GM18861 (cell line): ENCODE measurements around the gene CHRM5.
"Not testable (repeated sequence)": the region's sequence is repeated elsewhere in the genome, so short reads cannot be mapped to it uniquely, and the experiment has no call there.

Experiments used
- ATAC-seq: cut with Tn5 transposase; IDR thresholded peaks from one replicate; pipeline ENCODE4 v1.9.1; 2021; ENCODE audit not compliant: unreplicated experiment

CHRM5 gene

DNA sequence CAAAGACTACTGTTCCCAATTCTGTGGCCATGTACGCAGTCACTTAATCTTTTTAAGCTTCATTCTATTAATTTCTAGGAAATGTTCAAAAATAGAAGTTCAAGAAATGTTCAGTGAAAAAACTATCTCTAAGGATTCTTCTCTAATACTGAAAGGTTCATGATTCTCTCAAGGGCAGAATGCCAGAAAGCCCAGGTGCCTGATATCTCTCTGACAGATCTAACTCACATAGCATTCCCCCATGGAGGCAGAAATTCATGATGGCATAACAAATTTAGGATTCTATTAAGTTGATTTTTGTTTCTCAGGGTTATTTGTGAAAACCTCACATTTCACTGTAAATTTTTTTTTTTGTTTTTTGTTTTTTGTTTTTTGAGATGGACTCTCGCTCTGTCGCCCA is 17.5 kb downstream of the CHRM5 start:
- ATAC-seq, result no peak

DNA sequence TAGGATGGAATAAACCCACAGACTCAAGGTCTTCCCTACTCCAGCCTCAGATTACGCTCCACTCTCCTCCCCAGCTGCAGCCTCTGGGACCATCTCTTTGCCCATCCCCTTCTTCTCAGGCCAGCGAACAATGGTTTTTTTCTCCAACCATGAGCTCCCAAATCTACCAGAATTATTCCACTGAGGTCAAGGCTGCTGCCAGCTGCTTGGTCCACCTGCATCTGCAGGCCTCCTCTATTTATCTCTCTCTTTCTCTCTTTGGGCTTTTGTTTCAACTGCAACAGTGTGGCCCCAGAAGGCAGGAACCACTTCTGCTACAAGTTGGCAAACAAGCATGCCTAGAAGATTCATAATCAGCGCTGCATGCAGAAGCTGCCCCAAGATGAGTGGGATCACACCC is 19.1 kb downstream of the CHRM5 start:
- no peak for ATAC-seq

DNA sequence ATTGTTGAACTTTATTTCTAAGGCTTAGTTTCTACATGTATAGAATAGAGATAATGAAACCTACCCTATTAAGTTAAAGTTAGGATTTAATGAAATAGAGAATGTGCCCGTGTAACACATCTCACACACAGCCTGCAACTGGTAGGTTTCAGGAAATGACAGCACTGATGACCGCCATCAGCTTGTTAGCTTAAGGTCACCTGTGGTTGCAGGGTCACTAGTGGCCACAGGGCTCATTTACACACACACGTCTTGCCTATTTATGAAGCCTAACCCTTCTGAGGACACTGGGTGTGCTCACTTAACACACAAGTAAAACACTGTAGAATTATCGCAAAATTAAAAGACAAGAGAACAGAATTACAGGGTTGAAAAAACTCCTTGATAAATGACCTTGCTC is 20.1 kb downstream of the CHRM5 start:
- no peak for ATAC-seq

DNA sequence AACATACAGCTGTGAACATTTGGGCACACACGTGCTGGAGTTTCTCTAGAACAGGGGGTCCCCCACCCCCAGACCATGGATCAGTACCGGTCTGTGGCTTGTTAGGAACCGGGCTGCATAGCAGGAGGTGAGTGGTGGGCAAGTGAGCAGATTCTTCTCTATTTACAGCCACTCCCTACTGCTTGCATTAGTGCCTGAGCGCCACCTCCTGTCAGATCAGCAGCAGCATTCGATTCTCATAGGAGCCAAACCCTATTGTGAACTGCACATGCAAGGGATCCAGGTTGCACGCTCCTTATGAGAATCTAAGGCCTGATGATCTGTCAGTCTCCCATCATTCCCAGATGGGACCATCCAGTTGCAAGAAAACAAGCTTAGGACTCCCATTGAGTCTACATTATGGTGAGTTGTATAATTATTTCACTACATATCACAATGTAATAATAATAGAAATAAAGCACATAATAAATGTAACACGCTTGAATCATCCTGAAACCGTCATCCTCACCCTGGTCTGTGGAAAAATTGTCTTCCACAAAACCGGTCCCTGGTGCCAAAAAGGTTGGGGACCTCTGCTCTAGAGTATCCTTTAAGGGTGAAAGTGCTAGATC is 25.8 kb downstream of the CHRM5 start:
- ATAC-seq, result no peak

DNA sequence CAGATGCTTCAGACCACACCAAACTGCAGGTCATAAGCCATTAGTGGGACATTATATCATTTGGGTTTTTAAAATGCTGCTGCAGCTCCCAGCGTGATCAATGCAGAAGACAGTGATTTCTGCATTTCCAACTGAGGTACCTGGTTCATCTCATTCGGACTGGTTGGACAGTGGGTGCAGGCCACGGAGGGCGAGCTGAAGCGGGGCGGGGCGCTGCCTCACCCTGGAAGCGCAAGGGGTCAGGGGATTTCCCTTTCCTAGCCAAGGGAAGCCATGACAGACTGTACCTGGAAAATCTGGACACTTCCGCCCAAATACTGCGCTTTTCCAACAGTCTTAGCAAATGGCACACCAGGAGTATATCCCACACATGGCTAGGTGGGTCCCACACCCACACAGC is 27.4 kb downstream of the CHRM5 start:
- ATAC-seq, result not testable (repeated sequence)

DNA sequence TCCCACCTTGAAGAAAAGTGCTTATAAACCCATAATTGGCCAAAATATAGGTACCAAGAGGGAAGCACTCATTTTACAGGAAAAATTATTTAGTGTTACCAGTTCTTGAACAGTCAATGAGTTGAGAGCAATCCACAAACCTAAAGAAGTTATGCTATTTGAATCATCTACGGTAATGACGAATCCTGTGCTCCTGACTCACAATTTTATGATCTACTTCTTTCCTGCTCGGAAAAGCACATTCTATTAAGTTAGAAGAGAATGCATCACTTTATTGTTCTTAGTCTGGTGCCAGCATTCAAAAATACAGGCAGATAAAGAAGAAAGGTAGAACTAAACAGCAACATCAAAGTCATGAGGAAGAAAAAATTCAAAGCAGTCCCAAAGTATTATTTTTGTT is 33.2 kb downstream of the CHRM5 start:
- ATAC-seq, result no peak

DNA sequence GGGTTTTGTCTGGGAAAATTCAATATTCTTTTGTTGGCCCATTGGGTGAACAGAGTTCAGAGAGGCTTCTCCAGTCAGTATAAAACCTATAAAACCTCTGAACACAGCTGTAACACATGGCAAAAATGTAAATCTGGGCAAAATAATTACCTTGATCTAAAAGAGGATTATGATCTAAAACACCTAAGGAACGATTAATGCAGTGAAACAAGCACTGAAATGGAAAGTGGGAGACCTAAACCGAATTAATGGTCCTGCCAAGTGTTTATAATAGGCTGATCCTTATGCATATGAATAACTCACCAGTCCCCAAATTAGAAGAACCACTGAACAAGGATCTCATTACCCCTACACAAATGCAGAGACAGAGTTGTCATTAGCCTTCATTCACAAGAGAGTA is 38.1 kb downstream of the CHRM5 start:
- ATAC-seq, result no peak

DNA sequence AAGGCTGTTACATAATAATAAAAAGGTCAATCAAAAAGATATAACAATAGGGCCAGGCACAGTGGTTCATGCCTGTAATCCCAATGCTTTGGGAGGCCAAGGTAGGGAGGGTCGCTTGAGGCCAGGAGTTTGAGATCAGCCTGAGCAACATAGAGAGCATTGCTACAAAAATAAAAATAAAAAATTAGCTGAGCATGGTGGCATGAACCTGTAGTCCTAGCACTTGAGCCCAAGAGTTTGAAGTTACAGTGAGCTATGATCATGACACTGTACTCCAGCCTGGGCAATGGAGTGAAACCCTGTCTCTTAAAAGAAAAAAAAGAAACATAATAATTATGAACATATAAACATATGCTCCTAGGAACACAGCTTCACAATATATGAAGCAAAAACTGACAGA is 41.4 kb downstream of the CHRM5 start:
- ATAC-seq, result no peak

DNA sequence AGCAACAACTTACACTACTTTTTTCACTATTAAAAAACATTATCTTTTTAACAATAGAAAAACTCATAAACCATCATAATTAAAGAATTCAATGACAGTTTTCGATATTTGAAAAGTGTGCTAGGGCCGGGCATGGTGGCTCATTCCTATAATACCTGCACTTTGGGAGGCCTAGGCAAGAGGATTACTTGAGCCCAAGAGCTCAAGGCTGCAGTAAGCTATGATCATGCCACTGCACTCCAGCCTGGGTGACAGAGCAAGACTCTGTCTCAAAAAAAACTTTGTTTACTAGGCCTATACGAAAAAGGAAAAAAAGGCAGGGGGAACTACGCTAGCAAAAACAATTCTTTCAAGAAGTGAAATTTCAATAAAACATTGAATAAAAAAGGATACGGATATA is 42.6 kb downstream of the CHRM5 start:
- ATAC-seq, result no peak

DNA sequence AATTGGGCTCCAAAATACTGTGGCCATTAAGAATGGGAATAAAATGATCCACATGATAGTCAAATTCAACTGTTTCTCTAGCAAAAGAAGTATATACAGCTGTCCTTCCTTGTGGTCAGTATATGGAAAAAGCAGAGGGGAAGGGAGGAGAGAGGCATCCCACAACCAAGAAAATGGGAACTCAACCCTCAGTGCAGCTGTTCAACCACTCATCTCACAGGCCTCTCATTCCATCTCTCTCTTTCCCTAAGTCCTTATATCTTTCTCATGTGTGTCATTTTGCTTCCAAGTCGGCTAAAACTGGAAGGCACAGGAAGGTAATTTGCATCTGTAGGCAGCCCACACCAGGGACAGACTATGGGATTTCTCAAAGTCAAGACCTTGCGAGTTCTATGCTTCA is 43.2 kb downstream of the CHRM5 start:
- ATAC-seq, result no peak

DNA sequence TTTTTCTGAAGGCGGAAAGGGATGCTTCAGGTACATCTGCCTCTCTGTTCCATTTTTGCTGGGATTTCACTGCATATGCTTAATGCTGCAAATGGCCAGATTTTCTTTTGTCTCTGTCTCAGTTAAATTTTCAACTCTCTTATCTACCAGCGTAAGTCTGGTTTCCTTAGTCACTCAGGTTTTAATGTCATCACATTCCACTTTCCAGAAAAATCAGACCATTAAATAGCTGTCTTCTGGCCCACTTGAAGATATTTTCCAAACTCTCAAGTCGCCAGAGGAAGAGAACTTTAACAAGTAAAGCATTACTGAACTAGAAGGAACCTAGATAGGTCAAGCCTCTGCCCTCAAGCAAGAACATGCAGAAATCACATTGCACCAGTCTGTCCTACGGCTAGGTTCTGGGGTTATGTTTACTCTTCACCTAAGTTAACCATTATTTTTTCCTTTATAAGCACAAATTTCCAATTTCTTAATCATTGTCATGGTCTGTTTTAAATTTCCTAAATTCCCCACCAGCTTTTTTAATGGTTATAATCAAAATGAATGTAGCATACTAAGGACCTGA is 44.2 kb downstream of the CHRM5 start:
- ATAC-seq, result no peak

DNA sequence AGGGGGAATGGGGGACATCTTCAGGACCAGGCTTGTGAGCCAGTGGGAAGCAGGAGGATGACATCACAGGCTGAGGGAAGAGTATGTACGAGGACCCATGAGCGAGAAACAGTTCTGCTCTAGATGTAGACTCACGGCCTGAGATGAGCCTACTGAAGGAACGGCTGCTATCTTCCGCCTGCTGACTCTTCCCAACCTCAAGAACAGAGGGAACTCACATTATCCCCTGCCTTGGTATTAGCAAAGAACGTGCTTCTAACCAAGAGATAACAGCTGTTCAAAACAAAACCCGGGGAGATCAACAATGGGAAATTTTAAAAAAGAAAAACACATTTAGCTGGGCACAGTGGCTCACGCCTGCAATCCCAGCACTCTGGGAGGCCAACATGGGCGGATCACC is 45.4 kb downstream of the CHRM5 start:
- no peak for ATAC-seq

DNA sequence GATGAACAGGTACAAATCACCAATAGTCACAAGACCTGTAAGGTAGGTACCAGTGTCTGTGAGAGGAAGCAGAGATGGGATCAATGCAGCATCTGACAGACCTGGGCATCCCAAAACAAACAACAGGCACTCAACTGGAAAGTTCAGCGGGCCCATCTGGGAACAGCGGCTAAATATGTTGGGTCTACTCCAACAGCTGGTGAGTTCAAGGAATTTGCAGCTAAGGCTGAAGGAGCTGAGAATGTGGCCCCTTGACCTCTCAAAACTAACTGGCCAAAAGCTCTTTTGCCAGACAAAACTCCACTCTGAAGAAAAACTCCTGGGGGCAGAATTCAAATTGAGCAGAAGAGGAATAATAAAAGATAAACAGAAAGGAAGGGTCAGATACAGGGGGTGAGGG is 46.3 kb downstream of the CHRM5 start:
- no peak for ATAC-seq

DNA sequence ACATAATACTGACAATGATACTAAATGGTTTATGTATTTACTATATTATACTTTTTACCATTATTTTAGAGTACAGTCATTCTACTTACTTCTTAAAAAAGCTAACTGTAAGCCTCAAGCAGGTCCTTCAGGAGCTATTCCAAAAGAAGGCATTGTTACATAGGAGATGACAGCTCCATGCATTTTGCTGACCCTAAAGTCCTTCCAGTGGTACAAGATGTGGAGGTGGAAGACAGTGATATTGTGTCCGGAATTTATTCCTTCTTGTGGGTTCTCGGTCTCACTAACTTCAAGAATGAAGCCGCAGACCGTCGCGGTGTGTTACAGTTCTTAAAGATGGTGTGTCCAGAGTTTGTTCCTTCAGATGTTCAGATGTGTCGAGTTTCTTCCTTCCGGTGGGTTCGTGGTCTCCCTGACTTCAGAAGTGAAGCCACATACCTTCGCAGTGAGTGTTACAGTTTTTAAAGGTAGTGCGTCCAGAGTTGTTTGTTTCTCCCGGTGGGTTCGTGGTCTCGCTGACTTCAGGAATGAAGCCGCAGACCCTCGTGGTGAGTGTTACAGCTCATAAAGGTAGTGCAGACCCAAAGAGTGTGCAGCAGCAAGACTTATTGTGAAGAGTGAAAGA is 49.8 kb downstream of the CHRM5 start:
- no peak for ATAC-seq

DNA sequence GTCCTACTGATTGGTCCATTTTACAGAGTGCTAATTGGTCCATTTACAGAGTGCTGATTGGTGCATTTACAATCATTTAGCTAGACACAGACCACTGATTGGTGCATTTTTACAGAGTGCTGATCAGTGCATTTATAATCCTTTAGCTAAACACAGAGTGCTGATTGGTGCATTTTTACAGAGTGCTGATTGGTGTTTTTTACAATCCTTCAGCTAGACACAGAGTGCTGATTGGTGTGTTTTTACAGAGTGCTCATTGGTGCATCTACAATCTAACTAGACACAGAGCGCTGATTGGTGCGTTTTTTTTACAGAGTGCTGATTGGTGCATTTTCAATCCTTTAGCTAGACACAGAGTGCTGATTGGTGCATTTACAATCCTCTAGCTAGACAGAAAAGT is 50.4 kb downstream of the CHRM5 start:
- ATAC-seq, result not testable (repeated sequence)

DNA sequence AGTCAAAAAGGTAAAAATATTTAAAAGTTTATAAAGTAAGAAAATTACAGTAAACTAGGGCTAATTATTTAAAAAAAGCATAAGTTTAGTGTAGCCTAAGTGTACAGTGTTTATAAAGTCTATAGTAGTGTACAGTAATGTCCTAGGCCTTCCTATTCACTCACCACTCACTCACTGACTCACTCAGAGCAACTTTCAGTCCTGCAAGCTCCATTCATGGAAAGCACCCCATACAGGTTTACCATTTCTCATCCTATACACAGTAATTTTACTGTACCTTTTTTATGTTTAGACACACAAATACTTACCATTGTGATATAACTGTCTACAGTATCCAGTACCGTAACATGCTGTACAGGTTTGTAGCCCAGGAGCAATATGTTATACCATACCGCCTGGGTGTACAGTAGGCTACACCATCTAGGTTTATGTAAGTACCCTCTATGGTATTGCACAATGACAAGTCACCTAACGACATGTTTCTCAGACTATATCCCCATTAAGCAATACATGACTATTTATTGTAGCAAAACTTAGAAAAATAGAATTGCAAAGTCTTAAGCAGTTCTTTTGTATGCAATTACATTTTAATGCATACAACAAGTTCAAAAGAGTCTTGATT is 51.2 kb downstream of the CHRM5 start:
- no peak for ATAC-seq

DNA sequence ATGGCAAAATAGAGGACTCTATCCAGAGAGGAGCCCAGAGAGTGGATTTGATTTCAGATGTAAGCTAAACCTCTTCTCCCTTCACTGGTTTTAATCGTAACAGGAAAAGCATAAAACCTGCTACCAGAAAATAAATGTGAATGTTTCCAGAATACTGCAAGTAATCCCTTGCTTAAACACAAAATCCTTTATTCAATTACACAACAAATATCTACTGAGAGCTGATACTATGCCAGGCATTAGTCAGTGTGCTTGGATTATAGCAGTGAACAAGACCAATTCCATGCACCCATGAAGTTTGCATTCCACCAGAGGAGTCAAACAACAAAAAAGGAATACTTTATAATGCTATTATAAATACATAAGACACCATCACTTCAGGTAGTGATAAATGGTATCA is 55.6 kb downstream of the CHRM5 start:
- no peak for ATAC-seq

DNA sequence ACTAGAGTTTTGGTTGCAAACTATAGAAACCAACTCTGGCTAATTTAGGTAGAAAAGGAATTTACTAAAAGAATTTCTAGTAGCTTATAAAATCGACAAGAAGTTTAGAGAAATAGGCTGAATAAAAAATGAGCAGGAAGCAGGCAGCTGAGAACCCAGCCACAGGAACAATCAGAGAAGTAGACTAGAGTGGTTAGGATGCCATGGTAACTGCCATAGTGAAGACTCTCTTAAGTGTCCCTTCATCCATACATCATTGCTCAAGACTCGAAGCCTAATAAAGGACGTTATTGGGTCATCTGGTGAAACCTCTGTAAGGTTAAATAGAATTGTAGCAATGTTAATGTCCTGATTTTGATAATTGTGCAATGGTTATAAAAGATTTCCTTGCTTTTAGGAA is 57.0 kb downstream of the CHRM5 start:
- no peak for ATAC-seq

DNA sequence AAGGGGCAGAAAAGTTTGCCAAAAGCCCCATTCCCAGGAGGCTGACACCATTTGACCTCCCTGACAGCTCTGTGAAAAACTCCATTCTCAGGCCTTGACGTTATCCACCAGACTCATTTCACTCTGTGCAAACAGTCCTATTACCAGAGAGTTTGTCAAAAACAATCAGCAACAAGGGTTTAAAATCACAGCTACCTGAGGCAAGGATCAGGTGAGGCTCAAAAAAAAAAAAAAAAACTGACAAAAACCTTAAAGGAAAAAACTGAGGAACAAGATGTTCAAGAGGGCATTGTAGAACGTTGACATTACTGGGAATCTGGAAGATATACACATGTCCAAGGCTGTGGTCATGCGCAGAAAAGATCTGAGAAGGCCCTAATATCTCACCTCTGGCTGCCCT is 59.3 kb downstream of the CHRM5 start:
- ATAC-seq, result no peak

DNA sequence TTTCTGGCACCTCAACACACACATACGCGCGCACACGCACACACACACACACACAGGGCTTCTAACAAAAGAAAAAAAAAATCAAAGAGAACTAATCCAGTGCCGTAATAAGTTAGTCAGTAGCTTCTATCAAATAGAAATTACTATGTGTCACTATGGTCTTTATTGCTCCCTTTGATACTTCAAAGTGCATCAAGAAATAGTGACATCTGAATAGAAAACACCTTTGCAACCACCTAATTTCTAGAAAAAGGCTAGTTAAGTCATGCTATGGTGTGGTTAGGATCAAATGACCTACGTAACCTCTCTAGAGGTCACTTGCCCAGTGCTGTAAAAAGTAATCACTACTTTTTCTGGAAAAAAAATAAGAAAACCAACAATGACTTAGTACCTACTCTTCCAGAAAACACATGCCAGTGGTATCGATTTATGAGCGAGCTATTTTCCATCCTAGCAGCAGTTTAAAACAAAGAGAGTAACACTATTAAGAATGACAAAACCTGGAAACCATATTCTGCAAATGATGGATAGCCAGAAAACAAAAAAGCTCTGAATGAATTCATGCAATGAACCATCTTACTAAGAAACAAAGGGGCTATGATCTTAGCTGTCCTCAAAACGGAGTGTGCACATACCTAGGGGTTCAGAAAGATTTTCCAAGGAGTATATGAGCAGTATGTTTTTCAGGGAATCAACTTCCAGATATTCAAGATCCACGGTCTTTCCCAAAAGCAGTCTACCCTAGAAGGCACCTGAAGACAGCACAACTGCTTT is 63.9 kb downstream of the CHRM5 start:
- ATAC-seq, result no peak

DNA sequence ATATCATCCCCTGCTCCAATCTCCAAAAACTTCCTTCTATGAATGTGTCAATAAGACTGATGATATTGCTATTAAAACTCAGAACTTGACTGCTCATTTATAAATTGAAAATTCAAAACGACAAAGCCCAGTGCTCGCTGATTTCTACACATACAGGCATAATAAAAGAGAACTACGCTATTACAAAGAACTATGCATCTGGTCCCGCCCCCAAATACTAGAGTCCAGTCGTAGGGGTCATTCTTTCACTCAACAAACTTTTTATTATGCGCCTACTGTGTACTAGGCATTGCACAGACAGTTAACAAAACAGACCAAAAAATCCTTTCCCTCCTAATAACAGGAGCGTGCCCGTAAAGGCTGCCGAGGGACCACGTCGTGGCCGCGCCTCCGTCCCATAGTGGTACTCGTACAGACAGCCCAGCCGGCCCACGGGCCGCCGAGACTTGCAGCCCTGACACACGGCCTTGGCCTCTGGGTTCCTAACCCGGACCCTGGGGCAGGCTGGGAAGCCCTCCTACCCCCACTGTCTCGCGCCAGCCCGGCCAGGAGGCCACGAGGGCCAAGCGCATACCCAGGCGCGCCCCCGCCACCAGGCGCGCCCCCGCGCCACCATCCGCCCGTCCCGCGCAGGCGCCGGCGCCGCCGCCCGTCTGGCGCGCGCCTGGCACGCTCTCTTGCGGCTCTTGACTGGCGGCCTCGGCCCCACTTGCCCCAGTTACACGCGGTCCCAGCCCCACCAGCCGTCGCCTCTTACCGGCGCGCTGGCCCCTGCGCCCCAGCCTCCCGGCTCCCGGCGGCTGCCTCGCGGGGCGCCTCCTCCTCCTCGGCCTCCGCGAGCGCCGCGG is 70.0 kb downstream of the CHRM5 start:
- ATAC-seq, result peak; percentile 62
